Measurements from ENCODE around the gene TTLL11. TPM values are rescaled to one million over a fixed set of nuclear protein-coding genes. Genes with fewer than 3 reads are reported as not detected.

Gene TTLL11
- total RNA-seq, 4 donors from 2014 or later, result 9.1 to 47.4 (median 11.3) TPM

GRCh38 chr9:121818016-121818661 is 275.0 kb downstream of the TTLL11 start:
- Histone ChIP-seq H3K27ac (no peak overlapping the region), H3K4me3 (no peak overlapping the region), H3K9me3 (no peaks in the 10 kb centered on the region), H3K36me3 (no peaks in the 10 kb centered on the region), H3K27me3 (no peaks in the 10 kb centered on the region), H3K4me1 (peaks cover 0 to 9% (median 0%) of the 10 kb centered on the region in 4 donors)
- in situ Hi-C loops (cut with MboI; ENCODE audit: low pct_ligation_motif_present in 1 of 4, low pct_unique_long_range_greater_than_20kb in 1 of 4, low sequenced_read_pairs in 3 of 4) (loop anchor here in 1 of 4 donors (25.0 kb wide), 1 partner anchor 169 kb away; no protein-coding TSS in a partner anchor), intact Hi-C loops (cut with DNase I; ENCODE audit: low total_unique reads) (no loop called here)
- TF ChIP-seq EP300 (IDR thresholded peaks at IDR 0.05; ENCODE audit: low read depth), result no peak
- no peak for TF ChIP-seq CTCF (IDR thresholded peaks at IDR 0.05)
- no peak for TF ChIP-seq POLR2A (IDR thresholded peaks at IDR 0.05)
- TF ChIP-seq POLR2AphosphoS5 (IDR thresholded peaks at IDR 0.05), result no peak
- 80% methylated on average over 19 of the region's 19 CpGs; no CpG with 5 or more reads in 1 of the 2 donors for WGBS, 2 donors (ENCODE audit: low coverage in 1 of 2)
- no peak for DNase-seq

DNA sequence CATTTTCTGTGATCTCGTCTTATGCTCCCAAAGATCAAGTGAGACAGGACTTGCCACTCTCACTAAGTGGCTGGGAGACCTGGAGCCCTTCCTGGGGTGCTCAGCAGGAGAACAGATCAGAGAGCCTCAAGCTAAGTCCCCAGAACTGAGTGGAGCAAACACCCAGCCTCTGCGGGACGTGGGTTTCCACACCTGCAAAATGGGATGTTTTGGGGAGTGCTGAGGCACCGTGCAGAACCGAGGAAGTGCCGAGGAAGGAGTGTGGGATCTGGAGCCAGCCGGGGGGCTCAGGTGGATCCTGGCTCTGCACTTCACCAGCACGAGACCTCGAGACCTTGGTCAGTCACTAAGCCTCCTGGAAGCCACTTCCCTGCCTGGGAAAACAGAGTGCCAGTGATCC is 275.6 kb downstream of the TTLL11 start:
- intact Hi-C loops (cut with DNase I; ENCODE audit: low total_unique reads) (no loop called here), in situ Hi-C loops (cut with MboI; ENCODE audit: low pct_ligation_motif_present in 1 of 4, low pct_unique_long_range_greater_than_20kb in 1 of 4, low sequenced_read_pairs in 3 of 4) (loop anchor here in 1 of 4 donors (25.0 kb wide), 1 partner anchor 170 kb away; no protein-coding TSS in a partner anchor)
- Histone ChIP-seq H3K27me3 (no peaks in the 10 kb centered on the region), H3K9me3 (no peaks in the 10 kb centered on the region), H3K4me1 (peaks cover 0 to 9% (median 0%) of the 10 kb centered on the region in 4 donors), H3K36me3 (no peaks in the 10 kb centered on the region), H3K4me3 (no peak overlapping the region), H3K27ac (no peak overlapping the region)
- no peak for DNase-seq
- 71 to 84% methylated on average over 1 to 9 of the region's 9 CpGs for WGBS, 2 donors (ENCODE audit: low coverage in 1 of 2)
- TF ChIP-seq POLR2A (IDR thresholded peaks at IDR 0.05) (no peak), EP300 (IDR thresholded peaks at IDR 0.05; ENCODE audit: low read depth) (no peak), CTCF (IDR thresholded peaks at IDR 0.05) (no peak), POLR2AphosphoS5 (IDR thresholded peaks at IDR 0.05) (no peak)

- Histone ChIP-seq H3K4me1 (peaks cover 0 to 9% (median 0%) of the 10 kb centered on the region in 4 donors), H3K4me3 (no peak overlapping the region), H3K36me3 (no peaks in the 10 kb centered on the region), H3K9me3 (no peaks in the 10 kb centered on the region), H3K27me3 (no peaks in the 10 kb centered on the region), H3K27ac (no peak overlapping the region)
- in situ Hi-C loops (cut with MboI; ENCODE audit: low pct_ligation_motif_present in 1 of 4, low pct_unique_long_range_greater_than_20kb in 1 of 4, low sequenced_read_pairs in 3 of 4) (loop anchor here in 1 of 4 donors (25.0 kb wide), 1 partner anchor 170 kb away; no protein-coding TSS in a partner anchor), intact Hi-C loops (cut with DNase I; ENCODE audit: low total_unique reads) (no loop called here)
- 73 to 82% methylated on average over 8 to 12 of the region's 12 CpGs for WGBS, 2 donors (ENCODE audit: low coverage in 1 of 2)
- no peak for DNase-seq
- TF ChIP-seq EP300 (IDR thresholded peaks at IDR 0.05; ENCODE audit: low read depth) (no peak), CTCF (IDR thresholded peaks at IDR 0.05) (no peak), POLR2AphosphoS5 (IDR thresholded peaks at IDR 0.05) (no peak), POLR2A (IDR thresholded peaks at IDR 0.05) (no peak)
Measured at GRCh38 chr9:121816845-121817450, 276.2 kb downstream of the TTLL11 start.

DNA sequence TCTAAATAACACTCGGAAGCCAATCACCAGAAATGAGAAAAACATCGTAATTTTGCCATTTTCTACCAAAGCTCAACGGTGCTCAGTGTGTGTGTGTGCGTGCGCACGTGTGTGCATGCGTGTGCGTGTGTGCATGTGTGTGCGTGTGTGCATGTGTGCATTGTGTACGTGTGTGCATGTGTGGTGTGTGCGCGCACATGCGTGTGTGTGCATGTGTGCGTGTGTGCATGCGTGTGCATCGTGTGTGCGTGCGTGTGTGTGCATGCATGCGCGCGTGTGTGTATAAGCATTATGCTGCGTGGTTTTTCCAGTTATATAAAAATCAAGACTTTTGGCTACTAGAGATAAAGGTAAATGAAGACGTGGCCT is 276.7 kb downstream of the TTLL11 start:
- intact Hi-C loops (cut with DNase I; ENCODE audit: low total_unique reads) (no loop called here), in situ Hi-C loops (cut with MboI; ENCODE audit: low pct_ligation_motif_present in 1 of 4, low pct_unique_long_range_greater_than_20kb in 1 of 4, low sequenced_read_pairs in 3 of 4) (loop anchor here in 1 of 4 donors (25.0 kb wide), 1 partner anchor 171 kb away; no protein-coding TSS in a partner anchor)
- H3K36me3 ChIP-seq, result no peaks in the 10 kb centered on the region
- WGBS, 2 donors (ENCODE audit: low coverage in 1 of 2), result 50 to 87% methylated on average over 2 to 23 of the region's 23 CpGs
- H3K4me3 ChIP-seq, result no peak overlapping the region
- no peaks in the 10 kb centered on the region for H3K9me3 ChIP-seq
- H3K4me1 ChIP-seq, result peaks cover 0 to 9% (median 0%) of the 10 kb centered on the region in 4 donors
- no peak for DNase-seq
- no peak overlapping the region for H3K27ac ChIP-seq
- no peak for TF ChIP-seq POLR2AphosphoS5 (IDR thresholded peaks at IDR 0.05)
- no peak for TF ChIP-seq CTCF (IDR thresholded peaks at IDR 0.05)
- TF ChIP-seq EP300 (IDR thresholded peaks at IDR 0.05; ENCODE audit: low read depth), result no peak
- no peak for TF ChIP-seq POLR2A (IDR thresholded peaks at IDR 0.05)
- H3K27me3 ChIP-seq, result no peaks in the 10 kb centered on the region

Measured in transverse colon (tissue), 4 donors.